WTC11 (cell line): ENCODE results near the gene ANKDD1B. TPM values are rescaled to one million over a fixed set of nuclear protein-coding genes. Genes with fewer than 3 reads are reported as not detected.

ENCODE experiments used
- ATAC-seq: fragments of 200-7000 bp; cut with Tn5 transposase; 2 replicates; pipeline ENCODE4 v1.10.0; 2021; ENCODE audit warnings: mild to moderate bottlenecking, moderate library complexity
- CTCF ChIA-PET: fragments of 300-600 bp; sonication (Branson Sonifier 250); formaldehyde crosslinking; loops from one replicate; lab custom pipeline; 2021; ENCODE audit warnings: antibody characterized with exemption; lab: Charles Lee
- POLR2A ChIA-PET: fragments of 350-600 bp; sonication (Branson Sonifier 250); formaldehyde crosslinking; loops from one replicate; lab custom pipeline; 2021; ENCODE audit warnings: antibody characterized with exemption; lab: Charles Lee
- DNase-seq: peaks from one replicate; pipeline ENCODE4 v3.0.0; 2021; ENCODE audit warnings: low spot score
- H3K27ac Mint-ChIP-seq: 2 replicates; pipeline ENCODE4 v1.8.0; 2021; ENCODE audit warnings: mixed read lengths
- H3K27me3 Mint-ChIP-seq: 2 replicates; pipeline ENCODE4 v1.8.0; 2021; ENCODE audit warnings: low read depth, mild to moderate bottlenecking, moderate library complexity, mixed read lengths
- H3K36me3 Mint-ChIP-seq: 2 replicates; pipeline ENCODE4 v1.8.0; 2021; ENCODE audit warnings: mixed read lengths
- H3K4me1 Mint-ChIP-seq: 2 replicates; pipeline ENCODE4 v1.8.0; 2022; ENCODE audit warnings: mixed read lengths
- H3K4me3 Mint-ChIP-seq: 2 replicates; pipeline ENCODE4 v1.8.0; 2021; ENCODE audit warnings: mild to moderate bottlenecking, moderate library complexity, mixed read lengths
- H3K9me3 Mint-ChIP-seq: 2 replicates; pipeline ENCODE4 v1.8.0; 2021; ENCODE audit warnings: mixed read lengths
- AR ChIP-seq: fragments of 250-450 bp; sonication (Bioruptor Pico); IDR thresholded peaks from 2 replicates; pipeline ENCODE4 v1.9.0; 2021; ENCODE audit warnings: mild to moderate bottlenecking
- FOXP4 ChIP-seq: sonication (generic); formaldehyde crosslinking; IDR thresholded peaks from 2 replicates; pipeline ENCODE4 v1.8.0; 2022; ENCODE audit warnings: mild to moderate bottlenecking, missing genetic modification reagents
- HMGXB4 ChIP-seq: sonication (generic); formaldehyde crosslinking; IDR thresholded peaks from 2 replicates; pipeline ENCODE4 v1.8.1; 2023; ENCODE audit warnings: mild to moderate bottlenecking, moderate library complexity, missing genetic modification reagents
- PREB ChIP-seq: sonication (generic); formaldehyde crosslinking; IDR thresholded peaks from 2 replicates; pipeline ENCODE4 v1.8.1; 2022; ENCODE audit warnings: mild to moderate bottlenecking, missing genetic modification reagents, moderate library complexity, borderline replicate concordance
- SMAD3 ChIP-seq: sonication (generic); formaldehyde crosslinking; IDR thresholded peaks from 2 replicates; pipeline ENCODE4 v1.8.0; 2022; ENCODE audit warnings: missing genetic modification reagents, mild to moderate bottlenecking, borderline replicate concordance
- STAT6 ChIP-seq: sonication (generic); formaldehyde crosslinking; conservative IDR thresholded peaks from 2 replicates; pipeline ENCODE4 v1.8.1; 2023; ENCODE audit warnings: mild to moderate bottlenecking, low read depth, missing genetic modification reagents, moderate library complexity
- TEAD1 ChIP-seq: sonication (generic); formaldehyde crosslinking; IDR thresholded peaks from 2 replicates; pipeline ENCODE4 v1.8.0; 2022; ENCODE audit warnings: mild to moderate bottlenecking, missing genetic modification reagents
- ZBTB21 ChIP-seq: sonication (generic); formaldehyde crosslinking; IDR thresholded peaks from 2 replicates; pipeline ENCODE4 v1.8.1; 2023; ENCODE audit warnings: mild to moderate bottlenecking, missing genetic modification reagents, borderline replicate concordance
- ZMAT4 ChIP-seq: fragments of 250-450 bp; sonication (Bioruptor Pico); IDR thresholded peaks from 2 replicates; pipeline ENCODE4 v1.9.0; 2021; ENCODE audit warnings: mild to moderate bottlenecking
- ZNF232 ChIP-seq: sonication (generic); formaldehyde crosslinking; IDR thresholded peaks from 2 replicates; pipeline ENCODE4 v1.8.0; 2022; ENCODE audit warnings: mild to moderate bottlenecking, missing genetic modification reagents
- ZNF512 ChIP-seq: sonication (generic); formaldehyde crosslinking; IDR thresholded peaks from 2 replicates; pipeline ENCODE4 v1.8.1; 2022; ENCODE audit warnings: missing genetic modification reagents, borderline replicate concordance
- ZNF532 ChIP-seq: fragments of 250-450 bp; sonication (Bioruptor Pico); IDR thresholded peaks from 2 replicates; pipeline ENCODE4 v1.9.0; 2021; ENCODE audit warnings: mild to moderate bottlenecking, borderline replicate concordance
- total RNA-seq: library from RNA; stranded (reverse); gene quantifications from 3 replicates; pipeline ENCODE4 v1.2.3, GENCODE V29; 2021

The ANKDD1B gene
- total RNA-seq, 1 experiment from 2014 or later: 0.28 TPM

- H3K4me3 Mint-ChIP-seq: no peak overlapping the region
- H3K9me3 Mint-ChIP-seq: no peaks in the 10 kb centered on the region
- ATAC-seq (no peak), DNase-seq (no peak)
- no peaks in the 10 kb centered on the region for H3K36me3 Mint-ChIP-seq
- CTCF ChIA-PET: no interaction called here
- H3K4me1 Mint-ChIP-seq: peaks cover 7% of the 10 kb centered on the region
- POLR2A ChIA-PET: no interaction called here
- no peaks in the 10 kb centered on the region for H3K27me3 Mint-ChIP-seq
- TF ChIP-seq ZBTB21 (CRISPR knock-in tag): no peak
- TF ChIP-seq SMAD3 (CRISPR knock-in tag): no peak
- no peak for TF ChIP-seq ZMAT4 (CRISPR knock-in tag)
- no peak for TF ChIP-seq FOXP4 (CRISPR knock-in tag)
- TF ChIP-seq ZNF232 (CRISPR knock-in tag): no peak
- TF ChIP-seq AR: no peak
- no peak for TF ChIP-seq HMGXB4 (CRISPR knock-in tag)
- no peak for TF ChIP-seq TEAD1 (CRISPR knock-in tag)
- H3K27ac Mint-ChIP-seq: no peak overlapping the region
These were observed 12.6 kb downstream of the ANKDD1B start for GRCh38 chr5:75623846-75624245.

- CTCF ChIA-PET: no interaction called here
- H3K9me3 Mint-ChIP-seq: no peaks in the 10 kb centered on the region
- no peak for TF ChIP-seq ZNF512 (CRISPR knock-in tag)
- TF ChIP-seq PREB: no peak
- no peak for TF ChIP-seq AR
- no peak for TF ChIP-seq STAT6 (CRISPR knock-in tag)
- TF ChIP-seq ZNF532 (CRISPR knock-in tag): no peak
These were observed 15.7 kb downstream of the ANKDD1B start for GRCh38 chr5:75626959-75627358.

More at GRCh38 chr5:75626959-75627358, 15.7 kb downstream of the ANKDD1B start:
- POLR2A ChIA-PET: no interaction called here
- DNase-seq (no peak), ATAC-seq (no peak)
- no peaks in the 10 kb centered on the region for H3K36me3 Mint-ChIP-seq
- peaks cover 3% of the 10 kb centered on the region; the same call in 1 of the 2 replicates for H3K4me1 Mint-ChIP-seq
- H3K4me3 Mint-ChIP-seq: no peak overlapping the region
- no peak overlapping the region for H3K27ac Mint-ChIP-seq
- no peaks in the 10 kb centered on the region for H3K27me3 Mint-ChIP-seq
